ENCODE measurements around the gene WNT3.

DNA sequence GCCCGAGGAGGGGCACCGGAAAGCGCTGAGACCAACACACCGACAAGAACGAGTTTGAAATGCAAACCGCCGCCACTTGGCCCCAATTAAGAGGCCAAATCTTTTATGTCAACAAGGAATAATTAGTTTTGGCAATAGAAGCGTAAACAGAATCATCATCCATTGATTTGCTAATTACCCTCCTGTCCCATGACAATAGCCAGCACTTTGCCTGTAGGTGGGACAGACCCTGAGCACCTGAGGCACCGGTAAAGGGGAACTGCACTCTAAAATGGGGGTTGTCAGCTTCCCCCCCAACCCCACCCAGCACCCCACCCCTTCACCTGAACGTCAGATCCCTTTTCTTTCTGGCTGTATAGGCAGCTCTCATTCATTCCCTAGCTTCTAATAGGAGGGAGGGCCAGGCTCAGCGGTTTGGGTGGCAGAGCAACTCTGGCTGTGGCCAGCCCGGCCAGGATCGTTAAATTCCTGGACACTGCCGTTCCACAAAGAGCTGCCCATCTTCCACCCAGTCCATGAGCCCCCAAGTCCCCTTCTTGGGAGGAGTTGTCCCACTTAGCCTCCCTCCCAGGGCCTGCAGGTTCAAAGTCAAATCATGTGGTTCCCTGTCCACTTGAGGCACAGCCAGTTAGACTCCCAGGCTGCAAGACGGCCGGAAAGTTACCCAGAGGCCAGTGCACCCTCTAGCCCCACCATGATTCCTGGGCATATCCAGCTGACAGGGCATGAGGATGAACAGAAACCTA is 45.8 kb downstream of the WNT3 start:
- TF ChIP-seq ZNF274 (IDR thresholded peaks at IDR 0.05; ENCODE audit: low read depth, low read length) (no peak), YY1 (IDR thresholded peaks at IDR 0.05; ENCODE audit: insufficient read depth, insufficient read length) (no peak), SUZ12 (IDR thresholded peaks at IDR 0.05; ENCODE audit: extremely low read depth, insufficient read depth, insufficient read length) (no peak)
